ENCODE results near the gene SIDT1.
"Not testable (repeated sequence)": the region's sequence is repeated elsewhere in the genome, so short reads cannot be mapped to it uniquely, and the experiment has no call there.

Gene SIDT1

DNA sequence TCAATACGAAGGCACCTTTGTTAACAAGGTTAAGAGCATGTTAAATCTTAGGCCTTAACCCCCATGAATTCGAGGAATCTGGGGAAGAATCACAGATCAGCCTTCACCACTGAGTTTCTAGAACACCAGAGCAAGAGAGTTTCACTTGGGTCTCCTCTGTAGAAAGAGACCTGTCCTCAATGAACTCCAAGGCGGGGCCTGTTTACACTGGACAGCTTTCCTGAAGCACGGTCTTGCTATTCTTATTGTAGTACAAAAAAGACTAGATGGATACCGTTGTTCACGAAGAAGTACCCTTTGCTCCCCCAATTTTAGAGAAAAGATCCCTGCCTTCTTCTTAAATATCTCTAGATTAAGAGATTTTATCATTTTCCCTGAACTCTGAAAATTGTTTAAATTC, 99.2 kb downstream of the SIDT1 start:
- DNase-seq (ENCODE audit: low read depth): no peak
- TF ChIP-seq, protein P1, sequence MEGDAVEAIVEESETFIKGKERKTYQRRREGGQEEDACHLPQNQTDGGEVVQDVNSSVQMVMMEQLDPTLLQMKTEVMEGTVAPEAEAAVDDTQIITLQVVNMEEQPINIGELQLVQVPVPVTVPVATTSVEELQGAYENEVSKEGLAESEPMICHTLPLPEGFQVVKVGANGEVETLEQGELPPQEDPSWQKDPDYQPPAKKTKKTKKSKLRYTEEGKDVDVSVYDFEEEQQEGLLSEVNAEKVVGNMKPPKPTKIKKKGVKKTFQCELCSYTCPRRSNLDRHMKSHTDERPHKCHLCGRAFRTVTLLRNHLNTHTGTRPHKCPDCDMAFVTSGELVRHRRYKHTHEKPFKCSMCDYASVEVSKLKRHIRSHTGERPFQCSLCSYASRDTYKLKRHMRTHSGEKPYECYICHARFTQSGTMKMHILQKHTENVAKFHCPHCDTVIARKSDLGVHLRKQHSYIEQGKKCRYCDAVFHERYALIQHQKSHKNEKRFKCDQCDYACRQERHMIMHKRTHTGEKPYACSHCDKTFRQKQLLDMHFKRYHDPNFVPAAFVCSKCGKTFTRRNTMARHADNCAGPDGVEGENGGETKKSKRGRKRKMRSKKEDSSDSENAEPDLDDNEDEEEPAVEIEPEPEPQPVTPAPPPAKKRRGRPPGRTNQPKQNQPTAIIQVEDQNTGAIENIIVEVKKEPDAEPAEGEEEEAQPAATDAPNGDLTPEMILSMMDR (conservative IDR thresholded peaks at IDR 0.05; ENCODE audit: control insufficient read depth, insufficient read depth, low read depth, low read length): no peak
- no peak overlapping the region for H3K4me3 ChIP-seq (ENCODE audit: control insufficient read depth, low read depth, low read length)

DNA sequence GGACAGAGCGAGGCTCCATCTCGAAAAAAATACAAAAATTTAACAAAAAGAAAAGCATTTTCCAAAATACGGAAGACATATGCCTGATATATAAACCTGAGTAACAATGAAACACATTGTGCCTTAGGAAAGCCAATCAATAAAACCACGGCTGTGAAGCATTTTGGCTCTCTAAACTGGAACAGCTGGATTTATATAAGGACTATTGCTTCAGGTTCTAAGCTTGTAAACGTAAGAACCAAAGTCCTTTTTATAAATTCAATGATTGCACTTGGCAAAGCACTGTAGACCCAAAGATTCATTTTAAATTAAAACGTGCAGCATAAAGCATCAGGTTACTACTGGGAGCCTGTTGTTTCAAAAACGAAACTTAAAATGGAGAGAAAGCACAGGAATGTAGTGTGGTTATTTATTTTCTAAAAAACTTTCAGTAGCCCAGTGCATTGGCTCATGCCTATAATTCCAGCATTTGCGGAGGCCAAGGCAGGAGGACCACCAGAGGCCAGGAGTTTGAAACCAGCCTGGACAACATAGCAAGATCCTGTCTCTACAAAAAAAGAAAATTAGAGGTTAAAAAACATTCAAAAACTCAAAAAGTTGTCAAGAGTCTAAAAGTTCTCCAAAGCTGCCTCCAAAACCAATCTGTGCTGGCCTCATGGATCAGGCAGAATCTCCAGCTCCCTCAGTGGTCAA, 102.6 kb downstream of the SIDT1 start:
- no peak for DNase-seq (ENCODE audit: low read depth)
- TF ChIP-seq, protein P1 (conservative IDR thresholded peaks at IDR 0.05; ENCODE audit: control insufficient read depth, insufficient read depth, low read depth, low read length): no peak
- H3K4me3 ChIP-seq (ENCODE audit: control insufficient read depth, low read depth, low read length): no peak overlapping the region

DNA sequence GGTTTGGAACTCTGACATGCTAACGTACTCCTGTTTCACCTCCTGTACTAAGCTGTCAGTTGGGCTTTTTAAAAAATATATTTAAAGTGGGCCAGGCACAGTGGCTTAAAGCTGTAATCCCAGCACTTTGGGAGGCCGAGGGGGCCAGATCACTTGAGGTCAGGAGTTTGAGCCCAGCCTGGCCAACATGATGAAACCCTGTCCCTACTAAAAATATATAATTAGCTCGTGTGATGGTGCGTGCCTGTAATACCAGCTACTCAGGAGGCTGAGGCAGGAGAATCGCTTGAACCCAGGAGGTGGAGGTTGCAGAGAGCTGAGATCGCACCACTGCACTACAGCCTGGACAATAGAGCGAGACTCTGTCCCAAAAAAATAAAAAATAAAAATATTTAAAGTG, 103.7 kb downstream of the SIDT1 start:
- DNase-seq (ENCODE audit: low read depth); H3K4me3 ChIP-seq (ENCODE audit: control insufficient read depth, low read depth, low read length): not testable (repeated sequence)

DNA sequence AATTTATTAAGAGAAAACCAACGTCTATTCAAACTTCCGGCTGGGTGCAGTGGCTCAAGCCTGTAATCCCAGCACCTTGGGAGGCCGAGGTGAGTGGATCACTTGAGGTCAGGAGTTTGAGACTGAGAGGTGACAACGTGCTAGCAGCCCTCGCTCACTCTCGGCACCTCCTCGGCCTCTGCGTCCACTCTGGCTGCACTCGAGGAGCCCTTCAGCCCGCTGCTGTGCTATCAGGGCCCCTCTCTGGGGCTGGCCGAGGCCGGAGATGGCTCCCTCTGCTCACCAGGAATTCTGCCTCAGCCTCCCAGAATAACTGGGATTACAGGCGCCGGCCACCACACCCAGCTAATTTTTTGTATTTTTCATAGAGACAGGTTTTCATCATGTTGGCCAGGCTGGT, 105.4 kb downstream of the SIDT1 start:
- no peak for DNase-seq (ENCODE audit: low read depth)
- TF ChIP-seq, protein P1 (conservative IDR thresholded peaks at IDR 0.05; ENCODE audit: control insufficient read depth, insufficient read depth, low read depth, low read length): no peak
- H3K4me3 ChIP-seq (ENCODE audit: control insufficient read depth, low read depth, low read length): no peak overlapping the region

DNA sequence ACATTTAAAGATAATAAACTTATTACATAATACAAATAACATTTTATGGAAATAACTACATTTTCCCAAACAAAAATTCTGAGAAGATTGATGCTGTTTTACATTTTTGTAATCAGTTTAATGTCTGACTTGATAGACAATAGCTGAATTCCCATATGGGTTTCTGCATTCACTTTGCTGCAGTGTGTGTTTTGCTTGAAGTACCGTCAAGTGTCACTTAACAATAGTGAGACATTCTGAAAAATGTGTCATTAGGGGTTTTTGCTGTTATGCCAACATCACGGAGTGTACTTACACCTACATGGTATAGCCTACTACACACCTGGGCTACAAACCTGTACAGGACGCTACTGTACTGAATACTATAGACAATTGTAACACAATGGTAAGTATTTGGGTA, 106.6 kb downstream of the SIDT1 start:
- no peak for DNase-seq (ENCODE audit: low read depth)
- no peak overlapping the region for H3K4me3 ChIP-seq (ENCODE audit: control insufficient read depth, low read depth, low read length)
- TF ChIP-seq, protein P1 (conservative IDR thresholded peaks at IDR 0.05; ENCODE audit: control insufficient read depth, insufficient read depth, low read depth, low read length): no peak

DNA sequence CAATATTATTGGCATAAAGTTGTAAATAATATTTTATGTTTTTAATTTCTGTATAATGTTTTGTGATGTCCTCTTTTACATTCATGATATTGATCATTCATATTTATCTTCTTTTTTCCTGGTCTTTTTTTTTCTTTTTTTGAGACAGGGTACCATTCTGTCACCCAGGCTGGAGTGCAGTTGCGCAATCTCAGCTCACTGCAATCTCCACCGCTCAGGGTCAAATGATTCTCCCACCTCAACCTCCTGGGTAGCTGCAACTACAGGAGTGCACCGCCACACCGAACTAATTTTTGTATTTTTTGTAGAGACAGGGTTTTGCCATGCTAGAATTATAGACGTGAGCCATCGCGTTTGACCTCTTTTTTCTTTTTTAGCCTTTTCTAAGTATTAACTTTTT, 111.2 kb downstream of the SIDT1 start:
- H3K4me3 ChIP-seq (ENCODE audit: control insufficient read depth, low read depth, low read length): no peak overlapping the region
- TF ChIP-seq, protein P1 (conservative IDR thresholded peaks at IDR 0.05; ENCODE audit: control insufficient read depth, insufficient read depth, low read depth, low read length): no peak
- DNase-seq (ENCODE audit: low read depth): no peak

DNA sequence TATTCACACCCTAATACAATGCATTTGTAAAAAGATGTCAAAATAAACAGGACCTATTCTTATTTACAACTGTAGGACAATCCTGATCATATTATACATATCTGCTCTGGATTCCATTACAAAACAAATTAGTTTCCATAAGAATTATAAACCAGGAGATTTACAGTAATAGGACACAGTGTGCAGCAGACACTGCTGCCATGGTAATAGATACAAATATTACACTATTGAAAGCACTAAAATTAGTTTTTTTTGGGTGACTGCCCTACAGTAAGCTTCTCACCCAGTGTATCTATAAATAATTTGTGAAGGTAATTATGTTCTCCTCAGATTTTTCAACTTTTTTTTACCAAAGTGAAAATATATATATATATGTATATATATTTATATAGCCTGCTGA, 116.2 kb downstream of the SIDT1 start:
- H3K4me3 ChIP-seq (ENCODE audit: control insufficient read depth, low read depth, low read length): no peak overlapping the region
- DNase-seq (ENCODE audit: low read depth): no peak
- TF ChIP-seq, protein P1 (conservative IDR thresholded peaks at IDR 0.05; ENCODE audit: control insufficient read depth, insufficient read depth, low read depth, low read length): no peak

Measured in fibroblast of mammary gland (primary cell).